T-helper 2 cell treated with Interferon-gamma antibody and Interleukin-4, amounts not matched to agents 100 ng/mL and 5 ng/mL, for 36 hours (primary cell): Measurements from ENCODE around the gene JOSD1. TPM values are rescaled to one million over a fixed set of nuclear protein-coding genes. Genes with fewer than 3 reads are reported as not detected.

Source experiments
- total RNA-seq: library from RNA; stranded (reverse); gene quantifications from 2 replicates; pipeline ENCODE4 v1.2.3, GENCODE V29; 2022

Gene JOSD1
- total RNA-seq, 1 donor from 2014 or later: 68.6 TPM

Other genes starting within 250 kb of the JOSD1 start
- not detected in 2 replicates for gene KCNJ4, start 245.7 kb downstream of the JOSD1 start, total RNA-seq
- gene KDELR3, start 232.8 kb downstream of the JOSD1 start, total RNA-seq: 1.3 and 1.6 TPM in 2 replicates
- 423 and 434 TPM in 2 replicates for gene DDX17, start 194.6 kb downstream of the JOSD1 start, total RNA-seq
- gene DMC1, start 130.8 kb downstream of the JOSD1 start, total RNA-seq: 12.5 and 13.0 TPM in 2 replicates
- 0.11 TPM in 1 of 2 replicates, not detected in the other for gene FAM227A, start 44.6 kb downstream of the JOSD1 start, total RNA-seq
- 10.2 and 11.8 TPM in 2 replicates for gene CBY1, start 44.3 kb downstream of the JOSD1 start, total RNA-seq
- 101 and 113 TPM in 2 replicates for gene TOMM22, start 19.0 kb downstream of the JOSD1 start, total RNA-seq
- gene GTPBP1, start 5.0 kb upstream of the JOSD1 start, total RNA-seq: 74.4 and 78.8 TPM in 2 replicates
- gene SUN2, start 55.1 kb upstream of the JOSD1 start, total RNA-seq: 472 and 473 TPM in 2 replicates
- 6.7 and 6.8 TPM in 2 replicates for gene DNAL4, start 93.2 kb upstream of the JOSD1 start, total RNA-seq
- 0.93 and 0.95 TPM in 2 replicates for gene NPTXR, start 143.1 kb upstream of the JOSD1 start, total RNA-seq
- 64.3 and 67.9 TPM in 2 replicates for gene CBX6, start 171.3 kb upstream of the JOSD1 start, total RNA-seq